ENCODE measurements around the gene NRXN2. TPM values are rescaled to one million over a fixed set of nuclear protein-coding genes. Genes with fewer than 3 reads are reported as not detected.

NRXN2 gene
- total and polyA plus RNA-seq, 10 of the 15 experiments (the other 5 are each of a cell fraction or from before 2014, with no cell fraction given), result 0.03 to 1.4 (median 0.23) TPM

- Histone ChIP-seq H3K79me2 (ENCODE audit: control insufficient read depth, insufficient read depth, low read length) (no peaks in the 10 kb centered on the region), H4K20me1 (ENCODE audit: control insufficient read depth, insufficient read depth) (no peaks in the 10 kb centered on the region), H2AFZ (ENCODE audit: control insufficient read depth, low read depth, low read length) (no peak overlapping the region), H3K9ac (ENCODE audit: control insufficient read depth, insufficient read depth, low read length) (no peak overlapping the region), H3K4me2 (ENCODE audit: control insufficient read depth, insufficient read depth) (no peak overlapping the region), H3K27ac (ENCODE audit: control insufficient read depth, insufficient read depth) (no peak overlapping the region), H3K4me3 (no peak overlapping the region), H3K9me3 (replicated peaks; ENCODE audit: control insufficient read depth, insufficient read depth, low read length) (no peaks in the 10 kb centered on the region), H3K4me1 (ENCODE audit: control insufficient read depth, insufficient read depth, low read length) (no peaks in the 10 kb centered on the region), H3K36me3 (ENCODE audit: control insufficient read depth in 2 of 2, insufficient read depth in 2 of 2, low read length in 1 of 2) (no peaks in the 10 kb centered on the region), H3K27me3 (replicated peaks in 1 of 2; ENCODE audit: control insufficient read depth in 2 of 2, insufficient read depth in 2 of 2, low read length in 1 of 2) (peaks cover 0 to 2% of the 10 kb centered on the region in 2 experiments; a peak in 2 of 4 replicates)
- CTCF ChIA-PET, result no interaction called here
- SMC1A ChIA-PET (ENCODE audit: uncharacterized antibody, unreplicated experiment), result no interaction called here
- RAD21 ChIA-PET (ENCODE audit: unreplicated experiment), result no interaction called here
- BruUV-seq (replicated peaks), result no TSS peak
- TF ChIP-seq NBN (IDR thresholded peaks at IDR 0.05), result no peak
- no peak for TF ChIP-seq ZNF384 (IDR thresholded peaks at IDR 0.05; ENCODE audit: borderline replicate concordance, low read depth, low read length)
- no peak for TF ChIP-seq HDGF (IDR thresholded peaks at IDR 0.05)
- no peak for TF ChIP-seq E2F4 (IDR thresholded peaks at IDR 0.05; ENCODE audit: low read depth, low read length)
- no peak for TF ChIP-seq RAD21 (IDR thresholded peaks at IDR 0.05; ENCODE audit: insufficient read depth, low read depth, low read length)
- TF ChIP-seq MTA3 (IDR thresholded peaks at IDR 0.05; ENCODE audit: borderline replicate concordance, low read length), result no peak
- TF ChIP-seq SPI1 (IDR thresholded peaks at IDR 0.05; ENCODE audit: borderline replicate concordance, insufficient read depth, low read depth, low read length), result no peak
- no peak for TF ChIP-seq CREB1 (IDR thresholded peaks at IDR 0.05; ENCODE audit: low read depth)
- TF ChIP-seq ATF2 (IDR thresholded peaks at IDR 0.05; ENCODE audit: low read length), result no peak
- 41% methylated on average over 11 of the region's 11 CpGs for WGBS (ENCODE audit: insufficient coverage, insufficient replicate concordance, low lambda C conversion rate, missing lambda C conversion rate)
- FAIRE-seq (no peak), DNase-seq (ENCODE audit: low read depth, low spot score) (no peak), ATAC-seq (no peak)
- intact Hi-C loops (cut with micrococcal nuclease; ENCODE audit: unreplicated experiment) (no loop called here), in situ Hi-C loops (cut with MboI) (no loop called here)
- POLR2A ChIA-PET, result no interaction called here
These were observed 152.0 kb downstream of the NRXN2 start for GRCh38 chr11:64571050-64571409.
